Stimulated activated CD8-positive, alpha-beta memory T cell treated with anti-CD3 and anti-CD28 coated beads, Interleukin-7, amount 100 ng/mL, for 24 hours (primary cell): Measurements from ENCODE around the gene AHSP.
A peak's percentile ranks its signal among the peaks of the same experiment; 100 is the strongest.
"Not testable (repeated sequence)": the region's sequence is repeated elsewhere in the genome, so short reads cannot be mapped to it uniquely, and the experiment has no call there.

Experiments
- DNase-seq: peaks from one replicate; pipeline ENCODE4 v3.0.0-alpha.2; 2020; ENCODE audit warnings: low read depth

Gene AHSP

GRCh38 chr16:31501226-31501965, 26.3 kb upstream of the AHSP start:
- DNase-seq: no peak

- DNase-seq: no peak
Measured at GRCh38 chr16:31501966-31502348, 25.7 kb upstream of the AHSP start.

DNA sequence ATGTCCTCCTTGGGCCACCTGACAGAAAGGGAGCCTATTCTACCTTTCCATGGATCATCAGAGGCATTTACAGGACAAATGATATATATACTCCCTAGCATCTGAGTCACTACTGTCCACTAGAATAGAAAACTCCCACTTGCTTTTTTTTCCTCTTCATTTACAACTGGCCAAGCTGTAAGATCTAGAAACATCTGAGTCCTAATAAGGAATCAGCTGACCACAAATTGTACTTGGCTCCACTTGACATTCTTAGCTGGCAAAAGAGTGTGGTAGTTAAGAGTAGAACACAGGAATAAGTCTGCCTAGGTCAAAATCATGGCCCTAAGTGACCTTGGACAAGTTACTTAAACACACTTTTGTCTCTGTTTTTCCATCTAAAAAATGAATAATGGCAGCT, 24.7 kb upstream of the AHSP start:
- DNase-seq: no peak

DNA sequence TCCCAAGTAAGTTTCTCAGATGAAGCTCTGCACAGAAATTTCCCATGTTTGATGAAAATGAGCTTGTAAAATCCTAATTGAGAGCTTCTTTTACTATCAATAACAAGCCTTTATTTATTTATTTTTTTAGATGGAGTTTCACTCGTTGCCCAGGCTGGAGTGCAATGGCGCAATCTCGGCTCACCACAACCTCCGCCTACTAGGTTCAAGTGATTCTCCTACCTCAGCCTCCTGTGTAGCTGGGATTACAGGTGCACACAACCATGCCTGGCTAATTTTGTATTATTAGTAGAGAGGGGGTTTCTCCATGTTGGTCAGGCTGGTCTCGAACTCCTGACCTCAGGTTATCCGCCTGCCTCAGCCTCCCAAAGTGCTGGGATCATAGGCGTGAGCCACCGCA, 24.1 kb upstream of the AHSP start:
- not testable (repeated sequence) for DNase-seq

DNA sequence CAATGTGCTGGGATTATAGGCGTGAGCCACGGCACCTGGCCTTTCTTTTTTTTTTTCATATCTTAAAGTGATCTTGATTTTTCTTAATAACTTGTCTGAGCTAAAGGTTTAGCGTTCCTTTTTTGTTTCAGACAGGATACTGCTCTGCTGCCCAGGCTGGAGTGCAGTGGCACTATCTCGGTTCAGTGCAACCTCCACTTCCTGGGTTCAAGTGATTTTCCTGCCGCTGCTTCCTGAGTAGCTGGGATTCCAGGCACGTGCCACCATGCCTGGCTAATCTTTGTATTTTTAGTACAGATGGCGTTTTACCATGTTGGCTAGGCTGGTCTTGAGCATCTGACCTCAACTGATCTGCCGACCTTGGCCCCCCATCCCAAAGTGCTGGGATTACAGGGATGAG, 23.5 kb upstream of the AHSP start:
- no peak for DNase-seq

DNA sequence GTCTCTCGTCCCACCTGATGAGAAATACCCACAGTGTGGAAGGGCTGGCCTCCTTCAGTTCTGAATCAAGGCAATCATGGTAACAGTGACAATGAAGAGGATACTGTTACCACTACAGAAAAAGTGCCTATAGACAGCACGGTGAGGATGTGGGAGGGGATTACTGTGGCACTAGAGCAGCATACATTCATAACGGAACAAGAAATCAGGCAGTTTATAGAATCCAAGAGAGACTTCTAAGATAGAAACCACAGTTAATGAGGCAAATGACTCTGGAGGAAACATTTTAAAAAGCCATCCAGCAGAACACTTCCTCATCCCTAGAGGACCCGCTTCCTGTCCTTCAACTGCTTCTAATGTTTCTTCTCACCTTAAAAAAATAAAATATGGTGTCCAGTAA, 22.2 kb upstream of the AHSP start:
- no peak for DNase-seq

- DNase-seq: no peak
Measured at GRCh38 chr16:31507617-31507928, 20.1 kb upstream of the AHSP start.

- DNase-seq: peak; percentile 72
Measured at GRCh38 chr16:31507929-31508705, 19.6 kb upstream of the AHSP start, which contains the start of gene RUSF1. TSS of gene RUSF1 (minus strand) at chr16:31508391. CDS start at chr16:31508373, 18 bp downstream.

DNA sequence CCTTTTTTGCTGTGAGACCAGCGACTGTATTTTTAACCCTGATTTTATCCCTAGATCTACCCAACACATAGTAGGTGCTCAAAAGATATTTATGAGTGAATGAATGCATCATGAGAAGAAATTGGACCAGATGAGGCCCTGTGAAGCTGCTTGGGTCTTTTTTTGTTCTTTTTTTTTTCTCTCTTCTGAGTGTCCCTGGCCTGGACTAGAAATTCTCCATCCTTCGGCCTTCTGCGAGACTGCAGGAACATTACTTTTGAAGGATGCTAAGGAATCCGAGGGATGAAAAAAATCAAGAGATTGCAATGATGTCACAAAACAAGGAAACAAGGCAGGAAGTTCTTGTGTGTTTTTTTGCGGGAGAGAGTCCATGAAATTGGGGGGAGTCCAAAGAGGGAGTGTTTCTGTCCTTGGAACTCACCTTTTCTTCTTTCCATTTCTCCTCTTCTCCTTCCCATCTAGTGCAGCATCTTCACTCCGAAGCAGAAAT, 18.9 kb upstream of the AHSP start:
- no peak for DNase-seq

DNA sequence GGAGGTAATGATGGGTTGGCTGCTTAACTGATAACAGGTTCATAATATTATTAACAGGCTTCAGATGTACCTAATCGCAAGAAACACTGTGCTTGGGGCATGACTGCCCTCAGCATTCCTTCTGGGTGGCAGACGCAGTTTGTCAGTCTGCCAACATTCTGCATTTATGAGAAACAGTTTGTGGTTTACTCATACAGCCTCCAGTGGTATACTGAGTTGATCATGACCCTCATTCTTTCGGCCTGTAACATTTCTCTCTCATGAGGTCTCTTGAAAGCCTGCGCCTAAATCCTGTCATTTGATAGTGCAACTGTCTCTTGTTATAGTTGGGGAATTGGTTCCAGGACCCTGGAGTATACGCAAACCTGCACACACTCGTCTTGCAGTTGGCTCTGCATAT, 14.6 kb upstream of the AHSP start:
- no peak for DNase-seq

- DNase-seq: no peak
Measured at GRCh38 chr16:31513884-31514283, 13.8 kb upstream of the AHSP start.

DNA sequence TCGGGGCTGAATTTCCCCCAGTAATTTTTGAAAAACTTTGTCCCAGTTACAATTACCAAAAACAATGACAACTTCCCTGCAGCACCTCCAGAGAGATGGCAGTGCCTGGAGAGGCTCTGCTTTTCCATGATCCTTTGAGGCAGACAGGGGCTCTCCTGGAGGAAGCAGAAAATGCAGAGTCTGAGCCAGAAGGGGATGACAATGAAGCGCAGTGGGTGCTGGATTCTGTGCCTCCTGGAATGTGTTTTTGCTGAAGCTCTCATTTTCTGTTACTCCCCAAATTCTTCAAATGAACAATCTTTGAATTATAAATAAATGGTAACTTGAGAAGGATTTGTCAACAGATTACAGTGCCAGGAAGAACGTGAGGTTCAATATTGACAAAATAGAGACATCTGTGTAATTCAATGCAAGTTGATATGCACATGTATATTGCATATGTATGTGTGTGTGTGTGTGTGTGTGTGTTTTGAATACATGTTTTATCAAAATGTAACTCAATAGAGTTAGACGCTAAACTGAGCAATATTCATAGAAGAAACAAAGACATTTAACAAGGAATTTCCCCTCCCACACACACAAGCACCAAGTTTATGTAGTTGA, 9.8 kb upstream of the AHSP start:
- no peak for DNase-seq

- DNase-seq: no peak
Measured at GRCh38 chr16:31519759-31520431, 7.8 kb upstream of the AHSP start.

DNA sequence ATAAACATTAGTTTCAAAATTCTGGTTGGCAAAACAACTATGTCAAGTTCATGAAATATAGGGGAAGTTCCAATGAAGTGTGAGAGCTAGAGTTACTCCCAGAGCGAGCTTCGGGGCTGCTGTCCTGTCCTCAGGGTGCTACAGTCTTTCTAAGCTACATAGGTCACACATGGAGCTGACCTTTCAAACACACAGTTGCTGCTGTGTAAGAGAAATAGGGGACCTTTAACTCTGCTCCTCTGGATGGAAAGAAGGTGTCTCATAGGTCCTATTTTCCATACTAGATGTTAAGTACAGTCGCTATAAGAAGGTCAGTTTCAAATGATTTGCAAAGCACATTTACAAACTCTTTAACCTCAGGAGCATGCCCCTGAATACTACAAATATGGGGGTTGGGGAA, 6.3 kb upstream of the AHSP start:
- DNase-seq: no peak

DNA sequence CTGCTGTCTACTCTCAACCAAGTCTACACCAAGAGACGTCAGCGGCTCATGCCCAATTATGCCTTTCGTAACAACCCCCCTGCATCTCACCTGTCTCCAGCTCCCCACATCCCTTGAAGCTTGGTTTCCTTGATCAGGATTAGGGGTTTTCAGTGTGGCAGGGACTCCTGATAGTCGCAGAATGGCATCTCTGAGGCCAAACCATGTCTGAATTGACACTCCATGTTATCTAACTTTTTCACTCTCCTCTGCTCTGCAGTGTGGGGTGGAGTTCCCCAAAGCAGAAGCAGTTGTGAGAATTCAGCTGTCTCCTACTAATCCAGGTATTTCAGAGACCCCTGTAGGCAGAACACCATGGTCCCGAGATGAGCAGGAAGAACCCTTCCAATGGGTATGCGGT, 5.6 kb upstream of the AHSP start:
- DNase-seq: no peak

DNA sequence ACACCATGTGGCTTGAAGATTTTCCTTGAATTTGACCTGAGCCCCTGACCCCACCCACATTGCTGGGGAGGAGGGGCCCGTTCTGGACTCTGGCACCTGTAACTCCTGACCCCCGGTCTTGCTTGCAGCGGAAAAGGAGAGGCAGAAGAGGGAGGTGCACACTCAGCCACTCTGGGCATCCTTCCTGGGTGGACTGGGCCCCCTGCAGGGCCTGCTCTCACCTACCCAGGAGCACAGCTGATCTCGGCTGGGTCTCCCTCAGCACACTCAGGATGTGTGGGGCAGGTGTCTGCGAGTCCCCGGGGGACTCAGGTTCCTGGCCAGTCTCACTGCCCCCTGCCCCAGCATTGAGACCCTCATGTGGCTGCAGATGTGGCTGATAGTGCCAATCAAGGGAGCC, 3.9 kb upstream of the AHSP start:
- DNase-seq: not testable (repeated sequence)

GRCh38 chr16:31525113-31525512, 2.6 kb upstream of the AHSP start:
- no peak for DNase-seq

- DNase-seq: no peak
Measured at GRCh38 chr16:31528523-31529107, 915 bp downstream of the AHSP start.

- no peak for DNase-seq
Measured at GRCh38 chr16:31529108-31529936, 1.6 kb downstream of the AHSP start.

DNA sequence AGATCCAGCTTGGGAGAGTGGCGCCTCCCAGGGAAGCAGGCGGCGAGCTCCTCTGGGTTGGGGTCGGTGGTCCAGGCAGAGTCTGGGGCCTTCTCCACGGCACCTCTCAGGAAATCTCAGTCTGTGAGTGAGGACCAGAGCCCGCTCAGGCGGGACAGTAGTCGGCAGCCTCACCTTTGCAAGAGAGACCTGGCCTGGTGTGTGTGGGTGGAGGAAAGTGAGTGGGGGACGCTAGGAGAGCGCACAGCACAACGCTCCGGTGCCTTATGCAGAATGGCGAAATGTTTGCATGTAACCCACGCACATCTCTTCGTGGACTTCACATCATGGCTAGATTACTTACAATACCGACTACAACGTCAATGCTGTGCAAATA, 2.2 kb downstream of the AHSP start:
- no peak for DNase-seq

GRCh38 chr16:31530405-31530804, 2.7 kb downstream of the AHSP start:
- no peak for DNase-seq
